Type B pancreatic cell (in vitro differentiated cells): ENCODE results near the gene BTRC. TPM values are rescaled to one million over a fixed set of nuclear protein-coding genes. Genes with fewer than 3 reads are reported as not detected.
"Not testable (repeated sequence)": the region's sequence is repeated elsewhere in the genome, so short reads cannot be mapped to it uniquely, and the experiment has no call there.

Source experiments
- DNase-seq: peaks from one replicate; pipeline ENCODE4 v3.0.0; 2021; ENCODE audit warnings: mixed read lengths; ENCODE audit not compliant: unreplicated experiment; ENCODE audit errors: extremely low spot score
- H3K27ac Mint-ChIP-seq: 2 replicates; pipeline ENCODE4 v1.8.0; 2021; ENCODE audit warnings: mild to moderate bottlenecking, mixed read lengths
- H3K27me3 Mint-ChIP-seq: 2 replicates; pipeline ENCODE4 v1.8.0; 2021; ENCODE audit warnings: mixed read lengths
- H3K36me3 Mint-ChIP-seq: 2 replicates; pipeline ENCODE4 v1.8.0; 2021; ENCODE audit warnings: mixed read lengths
- H3K4me1 Mint-ChIP-seq: one replicate; pipeline ENCODE4 v1.8.0; 2021; ENCODE audit warnings: mixed read lengths; ENCODE audit not compliant: unreplicated experiment
- H3K4me3 Mint-ChIP-seq: 2 replicates; pipeline ENCODE4 v1.8.0; 2021; ENCODE audit warnings: mild to moderate bottlenecking, mixed read lengths
- H3K9me3 Mint-ChIP-seq: 2 replicates; pipeline ENCODE4 v1.8.0; 2021; ENCODE audit warnings: mixed read lengths
- total RNA-seq: library from RNA; stranded (reverse); gene quantifications from 2 replicates; pipeline ENCODE4 v1.2.1, GENCODE V29; 2021; ENCODE audit warnings: low replicate concordance
- TF ChIP-seq, protein P1 (sequence below): fragments of 200-600 bp; sonication (generic); conservative IDR thresholded peaks from 2 replicates; pipeline ENCODE4 v1.5.0; 2021; ENCODE audit warnings: antibody characterized with exemption, mild to moderate bottlenecking

BTRC gene
- total RNA-seq, 1 donor from 2014 or later: 35.2 TPM

DNA sequence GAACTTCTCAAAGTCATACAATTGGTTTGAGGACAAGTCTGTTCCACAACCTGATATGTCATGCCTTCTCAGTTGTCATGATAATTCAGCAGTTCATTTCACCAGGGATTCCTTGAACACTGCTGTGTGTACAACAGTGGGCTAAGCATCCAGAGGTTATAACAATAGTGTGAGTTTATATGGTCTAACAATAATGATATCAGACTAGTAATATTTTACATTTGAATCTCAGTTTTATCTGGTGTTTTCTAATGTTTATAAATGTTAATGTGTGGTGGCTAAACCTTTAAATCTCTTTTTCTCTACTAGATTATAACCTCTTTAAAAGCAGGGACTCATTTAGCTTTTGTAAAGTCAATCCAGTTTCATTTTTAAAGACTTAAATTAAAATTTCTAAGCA, 48.7 kb downstream of the BTRC start:
- Mint-ChIP-seq H3K36me3 (no peaks in the 10 kb centered on the region), H3K27ac (no peak overlapping the region), H3K9me3 (no peaks in the 10 kb centered on the region), H3K4me1 (no peaks in the 10 kb centered on the region), H3K4me3 (no peak overlapping the region), H3K27me3 (no peaks in the 10 kb centered on the region)
- TF ChIP-seq, protein P1, sequence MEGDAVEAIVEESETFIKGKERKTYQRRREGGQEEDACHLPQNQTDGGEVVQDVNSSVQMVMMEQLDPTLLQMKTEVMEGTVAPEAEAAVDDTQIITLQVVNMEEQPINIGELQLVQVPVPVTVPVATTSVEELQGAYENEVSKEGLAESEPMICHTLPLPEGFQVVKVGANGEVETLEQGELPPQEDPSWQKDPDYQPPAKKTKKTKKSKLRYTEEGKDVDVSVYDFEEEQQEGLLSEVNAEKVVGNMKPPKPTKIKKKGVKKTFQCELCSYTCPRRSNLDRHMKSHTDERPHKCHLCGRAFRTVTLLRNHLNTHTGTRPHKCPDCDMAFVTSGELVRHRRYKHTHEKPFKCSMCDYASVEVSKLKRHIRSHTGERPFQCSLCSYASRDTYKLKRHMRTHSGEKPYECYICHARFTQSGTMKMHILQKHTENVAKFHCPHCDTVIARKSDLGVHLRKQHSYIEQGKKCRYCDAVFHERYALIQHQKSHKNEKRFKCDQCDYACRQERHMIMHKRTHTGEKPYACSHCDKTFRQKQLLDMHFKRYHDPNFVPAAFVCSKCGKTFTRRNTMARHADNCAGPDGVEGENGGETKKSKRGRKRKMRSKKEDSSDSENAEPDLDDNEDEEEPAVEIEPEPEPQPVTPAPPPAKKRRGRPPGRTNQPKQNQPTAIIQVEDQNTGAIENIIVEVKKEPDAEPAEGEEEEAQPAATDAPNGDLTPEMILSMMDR: no peak
- no peak for DNase-seq

DNA sequence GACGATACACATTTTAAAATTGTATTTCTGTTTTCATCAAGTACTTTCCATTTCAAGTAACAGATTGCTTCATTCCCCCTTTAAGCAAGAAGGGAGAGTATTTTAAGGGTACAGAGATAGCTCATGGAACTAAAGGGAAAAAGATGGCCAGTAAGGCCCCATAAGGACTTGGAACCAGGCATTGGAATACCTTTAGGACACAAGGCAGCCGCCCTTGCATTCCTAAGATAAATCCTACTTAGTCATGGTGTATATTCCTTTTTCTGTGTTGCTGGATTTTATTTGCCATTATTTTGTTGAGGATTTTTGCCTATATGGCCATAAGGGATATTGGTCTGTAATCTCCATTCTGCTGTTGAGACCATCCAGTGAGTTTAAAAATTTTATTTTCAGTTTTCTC, 49.2 kb downstream of the BTRC start:
- DNase-seq: no peak
- H3K4me3 Mint-ChIP-seq: no peak overlapping the region
- H3K27ac Mint-ChIP-seq: no peak overlapping the region
- no peaks in the 10 kb centered on the region for H3K9me3 Mint-ChIP-seq
- TF ChIP-seq, protein P1: no peak
- H3K4me1 Mint-ChIP-seq: no peaks in the 10 kb centered on the region
- H3K27me3 Mint-ChIP-seq: no peaks in the 10 kb centered on the region
- H3K36me3 Mint-ChIP-seq: no peaks in the 10 kb centered on the region

DNA sequence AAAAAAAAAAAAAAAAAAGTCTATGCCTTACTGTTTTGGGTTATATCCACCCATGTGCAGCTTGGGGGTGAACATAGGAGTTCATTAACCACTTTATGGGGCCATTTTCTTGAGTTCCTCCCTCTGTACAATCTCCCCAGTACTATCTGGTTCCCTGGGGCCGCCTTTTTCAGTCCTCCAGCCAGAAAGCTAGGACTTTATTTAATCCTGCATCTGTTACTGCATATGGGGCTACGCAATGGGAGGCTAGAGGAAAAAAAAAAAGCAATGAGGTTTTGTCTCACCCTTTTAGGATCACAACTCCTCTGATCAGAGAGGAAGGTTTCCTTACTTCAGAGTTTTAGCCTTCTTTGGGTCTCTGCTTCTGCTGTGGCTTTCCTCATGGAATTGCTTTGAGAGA, 51.0 kb downstream of the BTRC start:
- TF ChIP-seq, protein P1: no peak
- Mint-ChIP-seq H3K4me3 (no peak overlapping the region), H3K36me3 (peaks cover 9% of the 10 kb centered on the region), H3K27me3 (no peaks in the 10 kb centered on the region), H3K4me1 (no peaks in the 10 kb centered on the region), H3K9me3 (no peaks in the 10 kb centered on the region), H3K27ac (no peak overlapping the region)
- DNase-seq: no peak

DNA sequence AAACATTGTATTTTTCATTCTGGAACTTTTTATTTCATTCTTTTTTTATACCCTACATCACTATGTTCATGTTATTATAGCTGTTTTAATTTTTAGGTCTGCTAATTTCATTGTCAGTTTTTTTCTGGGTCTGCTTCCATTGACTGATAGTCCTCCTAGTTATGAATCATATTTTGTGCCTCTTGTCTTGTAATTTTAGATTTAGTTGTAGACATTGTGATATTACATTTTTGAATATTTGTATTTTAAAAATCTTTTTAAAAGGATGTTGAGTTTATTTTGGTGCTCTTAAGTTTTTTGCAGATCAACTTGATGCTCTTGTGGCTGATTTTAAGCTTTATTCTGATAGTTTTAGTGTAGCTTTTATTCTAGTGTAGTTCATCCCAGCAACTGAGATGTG, 57.6 kb downstream of the BTRC start:
- TF ChIP-seq, protein P1: no peak
- Mint-ChIP-seq H3K27ac (no peak overlapping the region), H3K9me3 (peaks cover 6% of the 10 kb centered on the region), H3K27me3 (no peaks in the 10 kb centered on the region), H3K36me3 (peaks cover 23% of the 10 kb centered on the region), H3K4me3 (no peak overlapping the region), H3K4me1 (no peaks in the 10 kb centered on the region)
- no peak for DNase-seq

DNA sequence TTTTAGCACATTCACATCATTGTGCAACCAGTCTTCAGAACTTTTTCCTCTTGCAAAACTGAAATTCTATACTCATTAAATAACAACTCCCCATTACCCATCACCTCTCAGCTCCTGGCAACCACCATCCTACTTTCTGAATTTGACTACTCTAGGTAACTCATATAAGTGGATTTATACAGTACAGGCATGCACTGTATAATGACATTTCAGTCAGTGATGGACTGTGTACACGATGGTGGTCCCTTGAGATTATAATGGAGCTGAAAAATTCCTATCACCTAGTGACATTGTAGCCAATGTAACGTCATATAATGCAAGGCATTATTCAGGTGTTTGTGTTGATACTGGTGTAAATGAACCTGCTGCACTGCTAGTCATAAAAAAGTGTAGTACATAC, 60.1 kb downstream of the BTRC start:
- DNase-seq: no peak
- Mint-ChIP-seq H3K27ac (no peak overlapping the region), H3K4me1 (no peaks in the 10 kb centered on the region), H3K27me3 (no peaks in the 10 kb centered on the region), H3K36me3 (peaks cover 23% of the 10 kb centered on the region), H3K9me3 (peaks cover 6% of the 10 kb centered on the region), H3K4me3 (no peak overlapping the region)
- TF ChIP-seq, protein P1: no peak

DNA sequence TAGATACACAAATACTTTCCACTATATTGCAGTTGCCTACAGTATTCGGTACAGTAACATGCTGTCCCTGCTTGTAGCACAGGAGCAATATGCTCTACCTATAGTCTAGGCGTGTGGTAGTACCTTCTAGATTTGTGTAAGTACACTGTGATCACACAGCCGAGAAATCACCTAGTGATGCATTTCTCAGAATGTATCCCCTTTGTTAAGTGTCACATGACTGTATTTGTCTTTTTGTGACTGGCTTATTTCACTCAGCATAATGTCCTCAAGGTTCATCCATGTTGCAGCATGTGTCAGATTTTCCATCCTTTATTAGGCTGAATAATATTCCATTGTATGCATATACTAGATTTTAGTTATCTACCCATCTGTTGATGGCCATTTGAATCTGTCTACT, 61.9 kb downstream of the BTRC start:
- no peak for DNase-seq
- peaks cover 12% of the 10 kb centered on the region for H3K36me3 Mint-ChIP-seq
- H3K4me1 Mint-ChIP-seq: no peaks in the 10 kb centered on the region
- no peak overlapping the region for H3K27ac Mint-ChIP-seq
- H3K9me3 Mint-ChIP-seq: peaks cover 6% of the 10 kb centered on the region
- H3K27me3 Mint-ChIP-seq: no peaks in the 10 kb centered on the region
- no peak overlapping the region for H3K4me3 Mint-ChIP-seq
- TF ChIP-seq, protein P1: no peak

DNA sequence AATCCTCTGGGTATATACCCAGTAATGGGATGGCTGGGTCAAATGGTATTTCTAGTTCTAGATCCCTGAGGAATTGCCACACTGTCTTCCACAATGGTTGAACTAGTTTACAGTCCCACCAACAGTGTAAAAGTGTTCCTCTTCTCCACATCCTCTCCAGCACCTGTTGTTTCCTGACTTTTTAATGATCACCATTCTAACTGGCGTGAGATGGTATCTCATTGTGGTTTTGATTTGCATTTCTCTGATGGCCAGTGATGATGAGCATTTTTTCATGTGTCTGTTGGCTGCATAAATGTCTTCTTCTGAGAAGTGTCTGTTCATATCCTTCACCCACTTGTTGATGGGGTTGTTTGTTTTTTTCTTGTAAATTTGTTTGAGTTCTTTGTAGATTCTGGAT, 68.0 kb downstream of the BTRC start:
- DNase-seq, H3K4me1 Mint-ChIP-seq, H3K9me3 Mint-ChIP-seq, H3K27me3 Mint-ChIP-seq, H3K4me3 Mint-ChIP-seq, H3K36me3 Mint-ChIP-seq, H3K27ac Mint-ChIP-seq: not testable (repeated sequence)
